Muscle layer of colon (tissue), 2 donors: ENCODE measurements around the gene ARHGAP26.
"Not testable (repeated sequence)": the region's sequence is repeated elsewhere in the genome, so short reads cannot be mapped to it uniquely, and the experiment has no call there.

Experiments
- H3K27ac ChIP-seq: one replicate; pipeline ENCODE4 v1.7.0; 2013; ENCODE audit warnings: low read depth, mild to moderate bottlenecking, low read length, moderate library complexity
- H3K27me3 ChIP-seq, 2 donors: one replicate each; pipeline ENCODE4 v1.7.0; 2013; ENCODE audit warnings: low read length in 2 of 2, mild to moderate bottlenecking in 2 of 2; ENCODE audit not compliant: insufficient read depth in 2 of 2, control insufficient read depth in 1 of 2
- H3K36me3 ChIP-seq: one replicate; pipeline ENCODE4 v1.7.0; 2013; ENCODE audit warnings: mild to moderate bottlenecking, low read length; ENCODE audit not compliant: insufficient read depth
- H3K4me1 ChIP-seq: one replicate; pipeline ENCODE4 v1.7.0; 2013; ENCODE audit warnings: mild to moderate bottlenecking, low read length; ENCODE audit not compliant: insufficient read depth
- H3K4me3 ChIP-seq, 2 donors: one replicate each; pipeline ENCODE4 v1.7.0; 2013; ENCODE audit warnings: low read length in 2 of 2, low read depth in 1 of 2, mild to moderate bottlenecking in 1 of 2, moderate library complexity in 1 of 2
- H3K9ac ChIP-seq: one replicate; pipeline ENCODE4 v1.7.0; 2013; ENCODE audit warnings: low read length
- H3K9me3 ChIP-seq: one replicate; pipeline ENCODE4 v1.7.0; 2013; ENCODE audit warnings: mild to moderate bottlenecking, low read length
- donor health status: abdominal sarcoma.
- donor health status: Adenocarcinoma of cecum.

The ARHGAP26 gene

DNA sequence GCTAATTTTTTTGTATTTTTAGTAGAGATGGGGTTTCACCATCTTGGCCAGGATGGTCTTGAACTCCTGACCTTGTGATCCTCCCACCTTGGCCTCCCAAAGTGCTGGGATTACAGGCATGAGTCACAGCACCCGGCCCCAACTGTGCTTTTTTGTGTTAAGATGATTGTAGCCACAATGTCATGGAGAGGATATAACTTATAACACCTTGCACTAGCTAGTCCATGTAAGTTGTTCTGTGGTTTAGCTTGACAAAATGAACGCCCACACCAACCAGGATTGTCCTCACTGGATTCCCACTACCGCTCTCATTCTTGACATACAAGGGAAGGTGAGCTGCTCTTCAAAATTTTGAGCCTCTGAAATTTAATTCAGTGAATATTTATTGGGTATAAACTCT, 182.7 kb downstream of the ARHGAP26 start:
- H3K4me1 ChIP-seq, result peaks cover 32% of the 10 kb centered on the region
- H3K27me3 ChIP-seq, result not testable (repeated sequence)

GRCh38 chr5:142954455-142954854, 184.3 kb downstream of the ARHGAP26 start:
- H3K4me1 ChIP-seq, result peaks cover 36% of the 10 kb centered on the region

More for the DNA sequence above, 182.7 kb downstream of the ARHGAP26 start:
- not testable (repeated sequence) for H3K27ac ChIP-seq, H3K4me3 ChIP-seq, H3K9ac ChIP-seq, H3K9me3 ChIP-seq, H3K36me3 ChIP-seq

GRCh38 chr5:142955628-142956027, 185.5 kb downstream of the ARHGAP26 start:
- Histone ChIP-seq H3K9ac (no peak overlapping the region), H3K9me3 (no peaks in the 10 kb centered on the region), H3K36me3 (no peaks in the 10 kb centered on the region), H3K27ac (peak overlapping the region; percentile 16), H3K4me3 (no peak overlapping the region), H3K4me1 (peaks cover 36% of the 10 kb centered on the region), H3K27me3 (no peaks in the 10 kb centered on the region)

More at GRCh38 chr5:142954455-142954854, 184.3 kb downstream of the ARHGAP26 start:
- H3K27ac ChIP-seq, result no peak overlapping the region
- no peaks in the 10 kb centered on the region for H3K36me3 ChIP-seq
- no peaks in the 10 kb centered on the region for H3K9me3 ChIP-seq
- H3K27me3 ChIP-seq, result no peaks in the 10 kb centered on the region
- H3K9ac ChIP-seq, result no peak overlapping the region
- H3K4me3 ChIP-seq, result no peak overlapping the region

GRCh38 chr5:142957528-142957927, 187.4 kb downstream of the ARHGAP26 start:
- Histone ChIP-seq H3K27ac (no peak overlapping the region), H3K27me3 (no peaks in the 10 kb centered on the region), H3K9me3 (no peaks in the 10 kb centered on the region), H3K36me3 (no peaks in the 10 kb centered on the region), H3K9ac (no peak overlapping the region), H3K4me3 (no peak overlapping the region), H3K4me1 (peaks cover 36% of the 10 kb centered on the region)

GRCh38 chr5:142958944-142959682, 188.9 kb downstream of the ARHGAP26 start:
- Histone ChIP-seq H3K9ac (no peak overlapping the region), H3K4me3 (no peak overlapping the region), H3K4me1 (peaks cover 36% of the 10 kb centered on the region), H3K27me3 (no peaks in the 10 kb centered on the region), H3K9me3 (no peaks in the 10 kb centered on the region), H3K36me3 (no peaks in the 10 kb centered on the region), H3K27ac (no peak overlapping the region)

DNA sequence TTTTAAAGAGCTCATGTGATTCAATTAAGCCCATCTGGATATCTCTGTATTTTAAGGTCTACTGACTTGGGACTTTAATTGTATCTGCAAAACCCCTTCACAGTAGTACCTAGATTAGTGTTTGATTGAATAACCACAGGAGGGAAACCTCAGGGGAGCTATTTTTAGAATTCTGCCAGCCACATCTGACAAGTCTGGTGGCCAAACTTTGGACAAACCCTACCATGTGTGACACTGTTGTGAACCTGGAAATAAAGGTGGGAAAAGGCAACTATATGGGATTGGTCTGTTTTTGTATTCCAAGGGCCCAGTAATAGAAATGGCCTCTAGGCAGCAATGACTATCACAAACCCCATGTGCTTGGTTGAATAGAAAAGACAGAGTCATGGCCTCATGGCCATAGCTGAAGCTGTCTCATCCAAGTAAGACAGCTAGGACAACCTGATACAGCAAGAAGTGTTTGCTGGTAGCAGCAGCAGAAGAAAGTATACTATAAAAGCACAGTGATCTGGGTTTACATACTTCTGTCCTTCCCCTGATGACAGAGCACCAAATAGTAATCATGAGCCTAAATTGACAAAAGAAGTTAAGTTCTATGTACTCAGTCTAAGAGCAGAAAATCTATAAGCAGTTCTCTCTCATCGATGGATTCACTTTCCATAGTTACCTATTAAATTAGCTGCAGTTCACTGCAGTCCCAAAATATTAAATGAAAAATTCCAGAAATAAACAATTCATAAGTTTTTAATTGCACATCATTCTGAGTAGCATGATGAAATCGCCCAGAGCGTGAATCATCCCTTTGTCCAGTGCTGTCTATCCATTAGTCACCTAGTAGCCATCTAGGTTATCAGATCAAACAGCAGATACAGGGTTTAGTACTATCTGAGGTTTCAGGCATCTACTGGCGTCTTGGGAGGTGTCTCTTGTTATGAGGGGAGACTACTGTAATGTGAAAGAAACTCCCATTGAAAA, 189.8 kb downstream of the ARHGAP26 start:
- Histone ChIP-seq H3K9ac (no peak overlapping the region), H3K27me3 (no peaks in the 10 kb centered on the region), H3K4me3 (no peak overlapping the region), H3K36me3 (no peaks in the 10 kb centered on the region), H3K27ac (no peak overlapping the region), H3K4me1 (peaks cover 32% of the 10 kb centered on the region), H3K9me3 (no peaks in the 10 kb centered on the region)

DNA sequence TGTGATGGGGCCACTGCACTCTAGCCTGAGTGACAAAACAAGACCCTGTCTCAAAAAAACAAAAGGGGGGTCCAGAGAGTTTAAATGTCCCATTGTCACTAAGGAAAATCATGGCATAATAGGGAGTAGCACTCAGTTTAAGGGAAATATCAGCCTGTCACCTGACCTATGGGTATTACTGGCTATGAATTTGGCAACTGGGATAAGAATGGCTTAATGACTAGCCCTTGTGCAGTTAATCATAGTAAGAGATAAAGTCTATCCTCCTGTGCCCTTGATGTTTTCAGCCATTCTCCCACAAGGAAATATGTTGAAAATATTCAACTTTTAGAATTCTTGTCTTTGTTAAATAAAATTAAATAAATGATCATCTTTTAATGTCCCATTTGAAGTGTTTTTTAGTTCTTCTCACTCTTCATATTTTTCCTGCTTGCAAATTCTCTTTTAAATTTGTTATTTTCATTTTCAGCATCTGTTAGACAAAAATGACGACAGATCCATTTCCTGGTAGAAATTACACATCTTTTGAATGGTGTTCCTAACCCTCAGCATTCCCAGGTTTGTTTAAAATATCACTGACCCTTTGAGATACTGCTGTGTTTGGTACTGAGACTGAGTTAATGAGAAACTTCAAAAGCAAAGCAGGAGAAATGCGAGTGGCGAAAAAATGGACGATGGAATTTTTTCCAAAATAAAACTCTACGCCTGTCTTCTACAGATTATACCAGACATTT, 191.4 kb downstream of the ARHGAP26 start:
- Histone ChIP-seq H3K27me3 (no peaks in the 10 kb centered on the region), H3K4me3 (no peak overlapping the region), H3K36me3 (no peaks in the 10 kb centered on the region), H3K27ac (no peak overlapping the region), H3K9me3 (no peaks in the 10 kb centered on the region), H3K4me1 (peaks cover 16% of the 10 kb centered on the region), H3K9ac (no peak overlapping the region)

DNA sequence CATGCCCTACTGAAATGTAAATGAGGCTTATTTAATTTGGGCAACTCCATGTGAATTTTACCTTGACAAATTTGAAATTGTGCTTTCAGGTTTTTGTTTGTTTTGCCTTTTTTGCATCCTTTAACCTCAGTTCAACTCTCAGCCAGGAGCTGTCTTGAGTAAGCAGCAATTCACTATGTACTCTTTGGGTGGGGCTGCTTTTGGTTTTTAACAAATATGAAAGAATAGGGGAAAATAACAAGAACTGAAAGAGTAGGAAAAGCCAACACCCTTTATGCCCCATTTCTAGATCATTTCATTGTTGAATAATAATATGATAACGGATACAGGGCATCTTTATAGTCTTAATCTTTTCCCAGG, 192.0 kb downstream of the ARHGAP26 start:
- H3K36me3 ChIP-seq, result no peaks in the 10 kb centered on the region
- H3K4me3 ChIP-seq, result no peak overlapping the region
- no peak overlapping the region for H3K27ac ChIP-seq
- no peak overlapping the region for H3K9ac ChIP-seq
- no peaks in the 10 kb centered on the region for H3K27me3 ChIP-seq
- H3K9me3 ChIP-seq, result no peaks in the 10 kb centered on the region
- H3K4me1 ChIP-seq, result peaks cover 10% of the 10 kb centered on the region

- H3K9ac ChIP-seq, H3K4me3 ChIP-seq, H3K27me3 ChIP-seq, H3K27ac ChIP-seq, H3K9me3 ChIP-seq, H3K36me3 ChIP-seq: not testable (repeated sequence)
- peaks cover 15% of the 10 kb centered on the region for H3K4me1 ChIP-seq
Measured at GRCh38 chr5:142965258-142966120, 195.3 kb downstream of the ARHGAP26 start.

- no peaks in the 10 kb centered on the region for H3K27me3 ChIP-seq
- H3K9ac ChIP-seq, result no peak overlapping the region
- H3K36me3 ChIP-seq, result no peaks in the 10 kb centered on the region
- H3K27ac ChIP-seq, result no peak overlapping the region
- no peaks in the 10 kb centered on the region for H3K9me3 ChIP-seq
- H3K4me3 ChIP-seq, result no peak overlapping the region
- H3K4me1 ChIP-seq, result peaks cover 20% of the 10 kb centered on the region
Measured at GRCh38 chr5:142966121-142966420, 195.9 kb downstream of the ARHGAP26 start.
